Body of pancreas (tissue), 4 donors: ENCODE measurements around the gene BSDC1. TPM values are rescaled to one million over a fixed set of nuclear protein-coding genes. Genes with fewer than 3 reads are reported as not detected.

Experiments used
- ATAC-seq: fragments of 150-250 bp; one replicate; pipeline ENCODE4 v1.9.1; 2016
- DNase-seq, 4 donors: peaks; one replicate each; pipeline ENCODE4 v3.0.0-alpha.2; 2019
- H3K27ac ChIP-seq, 4 donors: fragments of 200-600 bp; sonication (generic); 1 replicate in 3 of 4; 2 replicates in 1 of 4; pipeline versions ENCODE4 v1.5.1 to v1.6.1; 2016 to 2019; ENCODE audit warnings: mild to moderate bottlenecking in 1 of 4, mixed read lengths in 1 of 4, moderate library complexity in 1 of 4
- H3K27me3 ChIP-seq, 2 donors: fragments of 200-600 bp; sonication (generic); one replicate each; pipeline ENCODE4 v1.6.0; 2016; ENCODE audit warnings: mild to moderate bottlenecking in 1 of 2
- H3K36me3 ChIP-seq, 2 donors: fragments of 200-600 bp; sonication (generic); replicated peaks in 1 of 2; 2 replicates each; pipeline ENCODE4 v1.5.1; 2016; ENCODE audit warnings: low read depth in 2 of 2; ENCODE audit not compliant: insufficient read depth in 1 of 2
- H3K4me1 ChIP-seq: fragments of 200-600 bp; sonication (generic); one replicate; pipeline ENCODE4 v1.6.0; 2016
- H3K4me3 ChIP-seq, 2 donors: fragments of 200-600 bp; sonication (generic); 1 replicate in 1 of 2; 2 replicates in 1 of 2; pipeline ENCODE4 v1.5.1; 2016 to 2019
- H3K9me3 ChIP-seq, 3 donors: fragments of 200-600 bp; sonication (generic); 1 replicate in 2 of 3; 2 replicates in 1 of 3; pipeline ENCODE4 v1.5.1; 2016
- POLR2A ChIP-seq, 3 donors: fragments of 450-650 bp; IDR thresholded peaks; one replicate each; pipeline ENCODE4 v1.6.1; 2016; ENCODE audit warnings: antibody characterized with exemption in 3 of 3, mild to moderate bottlenecking in 2 of 3
- WGBS, 2 donors: methylation state at CpG; one replicate each; pipeline ENCODE4 v1.1.5; 2017; 5-methylcytosine and 5-hydroxymethylcytosine counted together
- intact Hi-C: fragments of 100-400 bp; cut with DNase I; formaldehyde crosslinking; loops from one replicate; pipeline ENCODE4 v1.15.1; 2023
- total RNA-seq, 2 donors: library from RNA; depleted of rRNA; stranded (reverse); fragments of >200 nt; gene quantifications; one replicate each; pipeline ENCODE4 v1.1.0, GENCODE V29; 2016
- TF ChIP-seq, protein P1 (sequence below), 7 experiments: fragments of 450-650 bp in 4 of 7; fragments of 200-600 bp in 3 of 7; sonication (generic) in 3 of 7; IDR thresholded peaks; one replicate each; pipeline ENCODE4 v1.5.1; 2016 to 2019; ENCODE audit warnings: antibody characterized with exemption in 7 of 7

Gene BSDC1
- total RNA-seq, 2 donors from 2014 or later: 53.2 to 83.7 TPM

- DNase-seq: no peak
- ATAC-seq: no peak
- H3K27me3 ChIP-seq: no peaks in the 10 kb centered on the region
- 32 to 55% methylated on average over 1 of the region's 1 CpG for WGBS, 2 donors
- H3K4me1 ChIP-seq: no peaks in the 10 kb centered on the region
- peaks cover 11 to 59% of the 10 kb centered on the region in 2 donors for H3K36me3 ChIP-seq
- TF ChIP-seq POLR2A (IDR thresholded peaks at IDR 0.05): no peak
- TF ChIP-seq, protein P1, sequence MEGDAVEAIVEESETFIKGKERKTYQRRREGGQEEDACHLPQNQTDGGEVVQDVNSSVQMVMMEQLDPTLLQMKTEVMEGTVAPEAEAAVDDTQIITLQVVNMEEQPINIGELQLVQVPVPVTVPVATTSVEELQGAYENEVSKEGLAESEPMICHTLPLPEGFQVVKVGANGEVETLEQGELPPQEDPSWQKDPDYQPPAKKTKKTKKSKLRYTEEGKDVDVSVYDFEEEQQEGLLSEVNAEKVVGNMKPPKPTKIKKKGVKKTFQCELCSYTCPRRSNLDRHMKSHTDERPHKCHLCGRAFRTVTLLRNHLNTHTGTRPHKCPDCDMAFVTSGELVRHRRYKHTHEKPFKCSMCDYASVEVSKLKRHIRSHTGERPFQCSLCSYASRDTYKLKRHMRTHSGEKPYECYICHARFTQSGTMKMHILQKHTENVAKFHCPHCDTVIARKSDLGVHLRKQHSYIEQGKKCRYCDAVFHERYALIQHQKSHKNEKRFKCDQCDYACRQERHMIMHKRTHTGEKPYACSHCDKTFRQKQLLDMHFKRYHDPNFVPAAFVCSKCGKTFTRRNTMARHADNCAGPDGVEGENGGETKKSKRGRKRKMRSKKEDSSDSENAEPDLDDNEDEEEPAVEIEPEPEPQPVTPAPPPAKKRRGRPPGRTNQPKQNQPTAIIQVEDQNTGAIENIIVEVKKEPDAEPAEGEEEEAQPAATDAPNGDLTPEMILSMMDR (IDR thresholded peaks at IDR 0.05): no peak
- no peaks in the 10 kb centered on the region for H3K9me3 ChIP-seq
- no peak overlapping the region for H3K4me3 ChIP-seq
- no peak overlapping the region for H3K27ac ChIP-seq
- intact Hi-C loops: no loop called here
These were observed 20.1 kb downstream of the BSDC1 start for GRCh38 chr1:32373996-32374592.

- ATAC-seq (no peak), DNase-seq (no peak)
- Histone ChIP-seq H3K4me3 (no peak overlapping the region), H3K9me3 (no peaks in the 10 kb centered on the region), H3K36me3 (peaks cover 4 to 49% of the 10 kb centered on the region in 2 donors), H3K27ac (no peak overlapping the region), H3K27me3 (no peaks in the 10 kb centered on the region), H3K4me1 (no peaks in the 10 kb centered on the region)
- intact Hi-C loops: no loop called here
- TF ChIP-seq POLR2A (IDR thresholded peaks at IDR 0.05): no peak
- TF ChIP-seq, protein P1 (IDR thresholded peaks at IDR 0.05): no peak
- WGBS, 2 donors: 82 to 92% methylated on average over 5 of the region's 5 CpGs
These were observed 22.0 kb downstream of the BSDC1 start for GRCh38 chr1:32372149-32372756.

DNA sequence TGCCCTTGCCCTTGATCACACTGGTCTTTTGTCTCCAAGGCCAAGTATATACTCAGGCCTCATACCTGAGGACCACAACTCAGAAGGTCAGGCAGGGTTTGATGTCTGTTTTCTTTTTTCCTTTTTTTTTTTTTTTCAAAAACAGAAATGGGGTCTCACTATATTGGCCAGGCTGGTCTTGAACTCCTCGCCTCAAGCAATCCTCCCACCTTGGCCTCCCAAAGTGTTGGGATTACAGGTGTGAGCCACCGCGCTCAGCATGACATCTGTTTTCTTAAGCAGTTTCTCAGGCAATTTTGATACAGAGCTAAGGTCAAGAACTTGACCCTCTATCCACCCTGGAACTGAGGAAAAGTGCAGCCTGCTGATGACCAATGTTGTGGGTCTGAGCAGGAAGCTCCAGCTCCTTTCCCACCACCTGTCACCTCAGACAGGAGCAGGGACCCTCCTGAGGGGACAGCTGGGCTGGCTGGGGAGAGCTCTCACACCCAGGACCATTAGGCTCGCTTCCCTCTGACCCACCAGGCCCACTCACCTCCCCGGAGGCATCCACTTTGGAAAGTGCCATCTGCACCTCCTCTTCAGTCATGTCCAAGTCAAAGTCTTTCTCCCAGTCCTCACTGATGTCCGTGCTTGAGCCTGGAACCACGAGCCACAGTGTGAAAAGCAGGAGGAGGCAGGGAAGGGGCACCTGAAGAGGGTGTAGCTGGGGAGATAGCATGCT lies 26.2 kb downstream of the BSDC1 start:
- intact Hi-C loops: no loop called here
- 94 to 100% methylated on average over 7 of the region's 7 CpGs for WGBS, 2 donors
- Histone ChIP-seq H3K4me3 (no peak overlapping the region), H3K9me3 (no peaks in the 10 kb centered on the region), H3K4me1 (no peaks in the 10 kb centered on the region), H3K27ac (no peak overlapping the region), H3K36me3 (peaks cover 4 to 33% of the 10 kb centered on the region in 2 donors), H3K27me3 (no peaks in the 10 kb centered on the region)
- ATAC-seq (no peak), DNase-seq (no peak)
- TF ChIP-seq POLR2A (IDR thresholded peaks at IDR 0.05): no peak
- TF ChIP-seq, protein P1 (IDR thresholded peaks at IDR 0.05): no peak

DNA sequence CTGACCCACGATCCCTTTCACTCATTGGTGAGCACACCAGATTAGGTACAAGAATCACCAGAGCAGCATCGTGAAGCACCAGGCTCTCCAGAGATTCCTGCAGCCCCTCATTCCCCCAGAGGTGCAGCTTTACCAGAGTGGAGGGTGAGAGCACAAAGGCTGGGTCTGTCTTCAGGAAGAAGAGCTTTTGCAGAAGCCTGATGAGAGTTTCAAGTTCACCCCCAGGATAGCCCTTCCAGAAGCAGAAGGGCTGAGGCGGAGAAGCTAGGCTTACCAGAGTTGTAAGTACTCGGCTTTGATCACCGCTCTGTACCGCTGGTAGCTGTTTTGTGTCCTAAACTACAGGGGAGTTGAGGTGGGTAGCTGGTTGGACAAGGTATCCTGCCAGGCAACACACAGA lies 28.8 kb downstream of the BSDC1 start:
- no peak for ATAC-seq
- no peak overlapping the region for H3K4me3 ChIP-seq
- H3K4me1 ChIP-seq: peaks cover 16% of the 10 kb centered on the region
- 77 to 83% methylated on average over 2 to 6 of the region's 6 CpGs for WGBS, 2 donors
- H3K36me3 ChIP-seq: peaks cover 0 to 23% of the 10 kb centered on the region in 2 donors
- no peak for DNase-seq
- no peak overlapping the region for H3K27ac ChIP-seq
- H3K9me3 ChIP-seq: no peaks in the 10 kb centered on the region
- intact Hi-C loops: no loop called here
- no peak for TF ChIP-seq POLR2A (IDR thresholded peaks at IDR 0.05)
- TF ChIP-seq, protein P1 (IDR thresholded peaks at IDR 0.05): no peak
- H3K27me3 ChIP-seq: no peaks in the 10 kb centered on the region
